ENCODE data around the gene ACTR1B.

DNA sequence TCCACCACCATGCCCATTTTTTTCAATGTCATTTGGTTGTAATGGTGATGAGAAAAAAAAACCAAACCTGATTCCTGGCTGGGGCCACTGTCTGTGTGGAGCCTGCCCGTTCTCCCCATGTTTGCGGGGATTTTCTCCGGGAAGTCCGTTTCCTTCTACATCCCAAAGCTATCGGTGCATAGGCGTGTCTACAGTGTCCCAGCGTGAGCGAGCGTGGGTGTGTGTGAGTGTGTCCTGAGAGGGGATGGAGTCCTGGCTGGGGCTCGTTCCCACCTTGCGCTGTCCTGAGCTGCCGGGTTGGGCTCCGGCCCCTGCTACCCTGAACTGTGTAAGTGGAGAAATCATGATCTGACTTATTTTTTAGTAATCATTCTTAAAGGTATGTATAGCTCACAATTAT is 42.3 kb upstream of the ACTR1B start:
- TF ChIP-seq, protein P1, sequence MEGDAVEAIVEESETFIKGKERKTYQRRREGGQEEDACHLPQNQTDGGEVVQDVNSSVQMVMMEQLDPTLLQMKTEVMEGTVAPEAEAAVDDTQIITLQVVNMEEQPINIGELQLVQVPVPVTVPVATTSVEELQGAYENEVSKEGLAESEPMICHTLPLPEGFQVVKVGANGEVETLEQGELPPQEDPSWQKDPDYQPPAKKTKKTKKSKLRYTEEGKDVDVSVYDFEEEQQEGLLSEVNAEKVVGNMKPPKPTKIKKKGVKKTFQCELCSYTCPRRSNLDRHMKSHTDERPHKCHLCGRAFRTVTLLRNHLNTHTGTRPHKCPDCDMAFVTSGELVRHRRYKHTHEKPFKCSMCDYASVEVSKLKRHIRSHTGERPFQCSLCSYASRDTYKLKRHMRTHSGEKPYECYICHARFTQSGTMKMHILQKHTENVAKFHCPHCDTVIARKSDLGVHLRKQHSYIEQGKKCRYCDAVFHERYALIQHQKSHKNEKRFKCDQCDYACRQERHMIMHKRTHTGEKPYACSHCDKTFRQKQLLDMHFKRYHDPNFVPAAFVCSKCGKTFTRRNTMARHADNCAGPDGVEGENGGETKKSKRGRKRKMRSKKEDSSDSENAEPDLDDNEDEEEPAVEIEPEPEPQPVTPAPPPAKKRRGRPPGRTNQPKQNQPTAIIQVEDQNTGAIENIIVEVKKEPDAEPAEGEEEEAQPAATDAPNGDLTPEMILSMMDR (conservative IDR thresholded peaks at IDR 0.05; ENCODE audit: low read depth in 2 of 2): no peak
- no peak for TF ChIP-seq EZH2 (IDR thresholded peaks at IDR 0.05; ENCODE audit: low read depth, unreplicated experiment)
- no peak for TF ChIP-seq JUNB (IDR thresholded peaks at IDR 0.05; ENCODE audit: unreplicated experiment)

All from GM23338 (cell line).